Measurements from ENCODE around the gene FOXE3.

The FOXE3 gene

GRCh38 chr1:47438165-47439016 is 22.3 kb downstream of the FOXE3 start:
- DNase-seq (ENCODE audit: low read depth): no peak

GRCh38 chr1:47439017-47439818 is 23.1 kb downstream of the FOXE3 start:
- TF ChIP-seq CTCF (IDR thresholded peaks at IDR 0.05; ENCODE audit: insufficient read depth, low read depth, low read length, missing control alignments): no peak
- H3K4me3 ChIP-seq (ENCODE audit: low read length): no peak overlapping the region
- no peak for DNase-seq (ENCODE audit: low read depth)

More at GRCh38 chr1:47438165-47439016, 22.3 kb downstream of the FOXE3 start:
- no peak for TF ChIP-seq CTCF (IDR thresholded peaks at IDR 0.05; ENCODE audit: insufficient read depth, low read depth, low read length, missing control alignments)
- H3K4me3 ChIP-seq (ENCODE audit: low read length): no peak overlapping the region

GRCh38 chr1:47439819-47440598 is 23.9 kb downstream of the FOXE3 start:
- TF ChIP-seq CTCF (IDR thresholded peaks at IDR 0.05; ENCODE audit: insufficient read depth, low read depth, low read length, missing control alignments): no peak
- H3K4me3 ChIP-seq (ENCODE audit: low read length): no peak overlapping the region
- no peak for DNase-seq (ENCODE audit: low read depth)

- DNase-seq (ENCODE audit: low read depth): no peak
- no peak overlapping the region for H3K4me3 ChIP-seq (ENCODE audit: low read length)
- TF ChIP-seq CTCF (IDR thresholded peaks at IDR 0.05; ENCODE audit: insufficient read depth, low read depth, low read length, missing control alignments): no peak
These were observed 24.6 kb downstream of the FOXE3 start for GRCh38 chr1:47440599-47441081.

GRCh38 chr1:47441450-47442106 is 25.5 kb downstream of the FOXE3 start:
- TF ChIP-seq CTCF (IDR thresholded peaks at IDR 0.05; ENCODE audit: insufficient read depth, low read depth, low read length, missing control alignments): no peak

GRCh38 chr1:47442202-47442601 is 26.1 kb downstream of the FOXE3 start:
- no peak for DNase-seq (ENCODE audit: low read depth)
- no peak overlapping the region for H3K4me3 ChIP-seq (ENCODE audit: low read length)
- no peak for TF ChIP-seq CTCF (IDR thresholded peaks at IDR 0.05; ENCODE audit: insufficient read depth, low read depth, low read length, missing control alignments)

More at GRCh38 chr1:47441450-47442106, 25.5 kb downstream of the FOXE3 start:
- H3K4me3 ChIP-seq (ENCODE audit: low read length): no peak overlapping the region
- DNase-seq (ENCODE audit: low read depth): no peak

Measured in epithelial cell of esophagus (primary cell).